Stimulated activated CD8-positive, alpha-beta memory T cell treated with anti-CD3 and anti-CD28 coated beads, Interleukin-7, amount 100 ng/mL, for 1 hour (primary cell): ENCODE measurements around the gene KRTAP4-7.
"Not testable (repeated sequence)": the region's sequence is repeated elsewhere in the genome, so short reads cannot be mapped to it uniquely, and the experiment has no call there.

Source experiments
- DNase-seq, 2 donors: peaks; one replicate each; pipeline ENCODE4 v3.0.0-alpha.2; 2020; ENCODE audit warnings: low read depth in 2 of 2

Gene KRTAP4-7

DNA sequence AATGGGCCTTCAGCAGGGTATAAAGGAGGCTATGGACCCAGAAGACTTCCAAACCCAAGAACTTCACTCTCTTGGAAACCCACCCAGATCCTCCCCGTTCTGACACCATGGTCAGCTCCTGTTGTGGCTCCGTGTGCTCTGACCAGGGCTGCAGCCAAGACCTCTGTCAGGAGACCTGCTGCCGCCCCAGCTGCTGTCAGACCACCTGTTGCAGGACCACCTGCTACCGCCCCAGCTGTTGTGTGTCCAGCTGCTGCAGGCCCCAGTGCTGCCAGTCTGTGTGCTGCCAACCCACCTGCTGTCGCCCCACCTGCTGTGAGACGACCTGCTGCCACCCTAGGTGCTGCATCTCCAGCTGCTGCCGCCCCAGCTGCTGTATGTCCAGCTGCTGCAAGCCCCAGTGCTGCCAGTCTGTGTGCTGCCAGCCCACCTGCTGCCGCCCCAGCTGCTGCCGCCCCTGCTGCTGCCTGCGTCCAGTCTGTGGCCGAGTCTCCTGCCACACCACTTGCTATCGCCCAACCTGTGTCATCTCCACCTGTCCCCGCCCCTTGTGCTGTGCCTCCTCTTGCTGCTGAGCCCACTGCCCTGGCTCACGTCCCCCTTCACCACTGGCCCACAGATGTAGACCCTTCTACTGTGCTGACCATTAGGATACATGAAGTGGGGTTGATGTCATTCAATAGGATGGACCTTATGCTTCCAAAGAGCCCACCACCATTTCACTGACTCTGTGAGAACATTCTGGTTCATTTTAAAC is at the start of gene KRTAP4-7:
Gene KRTAP4-7, plus strand, starts transcription at position 51 of the 757 bp plus-strand sequence. Its CDS starts 57 bp downstream, at position 108.
- not testable (repeated sequence) for DNase-seq

DNA sequence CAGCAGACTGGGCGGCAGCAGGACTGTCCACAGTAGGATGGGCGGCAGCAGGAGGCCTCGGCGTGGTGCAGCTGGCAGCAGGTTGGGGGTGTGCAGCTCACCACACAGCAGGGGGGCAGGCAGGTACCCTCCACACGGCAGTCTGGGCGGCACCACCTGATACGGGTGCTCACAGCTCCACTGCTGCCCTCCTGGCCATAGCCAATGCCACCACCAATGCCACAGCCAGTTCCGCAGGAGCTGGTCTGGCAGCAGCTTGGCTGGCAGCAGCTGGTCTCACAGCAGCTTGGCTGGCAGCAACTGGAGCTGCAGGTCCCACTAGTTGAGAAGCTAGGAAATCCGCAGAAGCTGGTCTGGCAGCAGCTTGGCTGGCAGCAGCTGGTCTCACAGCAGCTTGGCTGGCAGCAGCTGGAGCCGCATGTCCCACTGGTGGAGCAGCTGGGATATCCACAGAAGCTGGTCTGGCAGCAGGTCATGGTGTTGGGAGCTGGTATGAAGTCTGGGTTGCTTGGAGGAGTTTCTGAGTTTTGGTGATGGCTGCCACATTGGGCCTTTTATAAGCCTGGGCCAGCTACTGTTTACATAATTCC is 49.5 kb upstream of the KRTAP4-7 start, which contains the start of gene KRTAP1-3:
Gene KRTAP1-3, minus strand, starts transcription at position 529 of the 590 bp plus-strand sequence. Its CDS starts 53 bp downstream, at position 476.
- DNase-seq, result not testable (repeated sequence)

DNA sequence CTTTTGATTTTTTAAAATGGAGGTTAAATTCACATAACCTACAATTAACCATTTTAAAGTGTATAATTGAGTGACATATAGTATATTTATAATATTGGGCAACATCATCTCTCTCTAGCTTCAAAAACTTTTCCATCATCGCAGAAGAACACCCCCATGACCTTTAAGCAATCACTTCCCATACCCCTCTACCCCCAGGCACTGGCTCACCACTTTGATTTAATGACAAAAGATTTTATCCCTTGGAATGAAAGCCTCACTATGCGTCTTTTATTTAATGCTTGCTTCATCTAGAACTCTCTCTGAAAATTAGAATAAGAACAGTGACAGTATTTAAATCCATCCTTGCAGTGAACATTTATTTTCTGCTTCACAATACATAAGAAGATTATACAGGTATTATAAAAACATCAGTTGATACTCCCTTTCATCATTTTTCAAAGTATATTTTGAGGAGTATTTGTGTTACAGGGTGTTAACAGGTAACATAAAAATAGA is 46.0 kb upstream of the KRTAP4-7 start:
- no peak for DNase-seq

DNA sequence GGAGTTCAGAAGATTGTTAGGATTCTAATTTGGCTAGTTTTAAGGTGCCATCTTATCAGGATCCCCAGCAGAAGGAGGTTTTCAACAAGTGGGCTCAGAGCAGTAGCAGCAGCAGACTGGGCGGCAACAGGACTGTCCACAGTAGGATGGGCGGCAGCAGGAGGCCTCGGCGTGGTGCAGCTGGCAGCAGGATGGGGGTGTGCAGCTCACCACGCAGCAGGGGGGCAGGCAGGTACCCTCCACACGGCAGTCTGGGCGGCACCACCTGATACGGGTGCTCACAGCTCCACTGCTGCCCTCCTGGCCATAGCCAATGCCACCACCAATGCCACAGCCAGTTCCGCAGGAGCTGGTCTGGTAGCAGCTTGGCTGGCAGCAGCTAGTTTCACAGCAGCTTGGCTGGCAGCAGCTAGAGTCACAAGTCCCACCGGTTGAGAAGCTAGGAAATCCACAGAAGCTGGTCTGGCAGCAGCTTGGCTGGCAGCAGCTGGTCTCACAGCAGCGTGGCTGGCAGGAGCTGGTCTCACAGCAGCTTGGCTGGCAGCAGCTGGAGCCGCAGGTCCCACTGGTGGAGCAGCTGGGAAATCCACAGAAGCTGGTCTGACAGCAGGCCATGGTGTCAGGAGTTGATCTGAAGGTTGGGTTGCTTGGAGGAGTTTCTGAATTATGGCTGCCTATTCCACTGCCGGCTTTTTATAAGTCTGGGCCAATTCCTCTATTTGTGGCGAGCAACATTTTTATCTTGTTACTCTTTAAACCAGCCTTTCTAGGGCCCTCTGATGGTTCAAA is 43.0 kb upstream of the KRTAP4-7 start, which contains the start of gene KRTAP1-1:
Gene KRTAP1-1, minus strand, starts transcription at position 668 of the 789 bp plus-strand sequence. Its CDS starts 53 bp downstream, at position 615.
- not testable (repeated sequence) for DNase-seq

DNA sequence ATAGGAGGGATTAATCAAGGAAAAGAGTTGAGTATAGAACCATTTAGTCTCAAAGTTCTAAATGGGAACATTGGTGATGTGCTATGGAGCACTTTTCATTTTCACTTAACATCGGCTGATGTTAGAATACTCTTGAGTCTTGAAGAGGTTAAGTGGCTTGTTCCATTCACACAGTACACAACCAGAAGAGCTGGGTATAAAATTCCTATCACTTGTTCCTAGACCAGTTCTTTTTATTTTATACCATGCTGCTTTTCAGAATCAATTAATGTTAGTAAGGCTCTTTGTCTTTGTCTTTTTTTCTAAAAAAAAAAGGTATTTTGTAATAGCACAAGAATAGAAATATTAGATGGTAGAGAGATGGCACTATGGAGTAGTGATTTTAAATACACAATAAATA is 41.0 kb upstream of the KRTAP4-7 start:
- DNase-seq, result no peak

DNA sequence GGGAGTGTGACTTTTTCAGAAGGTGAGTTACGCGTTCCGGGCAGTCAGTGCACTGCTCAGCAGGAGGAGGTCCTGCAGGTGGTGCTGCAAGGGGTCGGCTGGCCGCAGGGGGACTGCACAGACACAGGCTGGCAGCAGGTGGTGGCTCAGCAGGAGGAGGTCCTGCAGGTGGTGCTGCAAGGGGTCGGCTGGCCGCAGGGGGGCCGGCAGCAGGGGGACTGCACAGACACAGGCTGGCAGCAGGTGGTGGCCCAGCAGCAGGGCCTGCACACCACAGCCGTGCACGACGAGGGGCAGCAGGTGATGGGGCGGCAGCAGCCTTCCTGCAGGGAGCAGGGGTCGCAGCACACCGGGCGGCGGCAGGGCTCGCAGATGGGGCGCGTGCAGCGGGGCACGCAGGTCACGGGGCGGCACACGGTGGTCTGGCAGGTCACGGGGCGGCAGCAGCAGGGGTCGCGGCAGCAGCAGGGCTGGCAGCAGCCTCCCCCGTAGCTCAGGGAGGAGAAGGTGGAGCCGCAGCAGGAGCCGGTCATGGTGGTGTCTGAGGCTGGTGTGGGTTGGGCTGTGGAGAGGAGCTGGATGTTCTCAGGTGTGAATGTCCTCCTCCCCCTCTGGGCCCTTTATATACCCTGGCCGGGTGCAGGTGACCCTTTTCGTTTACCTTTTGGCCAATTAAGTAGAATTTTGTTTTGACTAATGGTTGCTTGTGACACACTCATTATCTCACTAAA is 37.0 kb upstream of the KRTAP4-7 start, which contains the start of gene KRTAP2-1:
Gene KRTAP2-1, minus strand, starts transcription at position 582 of the 731 bp plus-strand sequence. Its CDS starts 49 bp downstream, at position 533.
- DNase-seq, result not testable (repeated sequence)

DNA sequence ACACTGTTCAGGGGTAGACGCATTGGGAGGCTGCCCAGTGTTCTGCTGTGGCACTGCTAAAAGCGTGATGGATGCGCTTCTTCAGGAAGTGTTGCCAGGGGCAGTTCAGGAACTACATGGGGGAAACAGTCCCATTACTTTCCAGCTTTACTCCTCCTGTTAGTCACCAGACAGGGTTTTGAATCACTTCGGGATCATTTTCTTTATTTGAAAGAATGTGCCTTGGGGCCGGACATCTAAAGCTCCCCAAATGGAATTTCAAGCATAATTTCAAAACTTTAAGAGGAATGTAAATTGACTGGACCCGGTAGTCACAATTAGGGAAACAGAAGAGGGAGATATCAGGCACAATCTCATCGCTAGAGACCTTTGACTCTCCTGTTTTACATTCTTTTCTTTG is 35.5 kb upstream of the KRTAP4-7 start:
- no peak for DNase-seq

DNA sequence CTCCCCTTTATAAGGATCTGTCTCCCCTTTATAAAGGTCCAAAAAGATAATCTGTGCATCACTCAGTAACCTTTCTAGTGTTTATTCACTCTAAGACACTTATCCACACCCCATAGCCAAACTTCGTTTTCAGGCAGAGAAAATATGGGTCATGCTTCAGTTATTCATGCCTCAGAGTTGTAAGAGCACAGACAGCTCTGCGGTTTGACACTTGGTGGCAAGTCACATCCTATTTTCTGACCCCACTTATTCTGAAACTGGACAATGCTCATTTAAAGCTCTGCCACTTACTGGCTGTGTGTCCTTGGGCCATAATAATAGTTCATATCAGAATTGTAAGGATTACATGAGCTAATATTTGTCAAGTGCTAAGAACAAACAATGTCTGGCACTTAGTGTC is 34.8 kb upstream of the KRTAP4-7 start:
- no peak for DNase-seq

DNA sequence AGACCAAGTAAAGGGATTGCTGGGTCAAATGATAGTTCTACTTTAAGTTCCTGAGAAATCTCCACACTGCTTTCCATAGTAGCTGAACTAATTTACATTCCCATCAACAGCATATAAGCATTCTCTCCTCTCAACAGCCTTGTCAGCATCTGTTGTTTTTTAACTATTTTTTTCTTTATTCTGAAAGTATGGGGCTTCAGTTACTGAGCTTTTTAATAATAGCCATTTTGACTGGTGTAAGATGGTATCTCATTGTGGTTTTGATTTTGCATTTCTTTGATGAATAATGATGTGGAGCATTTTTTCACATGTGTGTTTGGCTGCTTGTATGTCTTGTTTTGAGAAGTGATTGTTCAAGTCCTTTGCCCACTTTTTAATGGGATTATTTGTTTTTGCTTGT is 31.4 kb upstream of the KRTAP4-7 start:
- no peak for DNase-seq

DNA sequence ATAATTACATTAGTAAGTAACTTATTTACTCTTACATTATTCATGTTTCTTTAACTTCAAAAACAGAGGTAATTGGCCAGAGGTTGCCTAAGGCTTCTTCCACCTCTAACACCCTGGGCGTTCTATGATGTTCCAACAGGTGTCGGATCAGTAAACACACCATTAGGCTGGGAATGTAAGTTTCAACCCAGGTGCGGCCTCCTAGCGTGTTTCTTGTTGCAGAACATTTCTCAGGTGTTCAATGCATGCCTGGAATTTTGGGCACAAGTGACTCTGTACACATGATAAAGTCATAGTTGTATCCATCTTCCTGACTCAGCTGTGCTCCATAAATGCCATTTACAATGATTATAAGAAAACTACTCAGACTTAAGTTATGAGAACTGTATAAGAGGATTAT is 29.9 kb upstream of the KRTAP4-7 start:
- no peak for DNase-seq

DNA sequence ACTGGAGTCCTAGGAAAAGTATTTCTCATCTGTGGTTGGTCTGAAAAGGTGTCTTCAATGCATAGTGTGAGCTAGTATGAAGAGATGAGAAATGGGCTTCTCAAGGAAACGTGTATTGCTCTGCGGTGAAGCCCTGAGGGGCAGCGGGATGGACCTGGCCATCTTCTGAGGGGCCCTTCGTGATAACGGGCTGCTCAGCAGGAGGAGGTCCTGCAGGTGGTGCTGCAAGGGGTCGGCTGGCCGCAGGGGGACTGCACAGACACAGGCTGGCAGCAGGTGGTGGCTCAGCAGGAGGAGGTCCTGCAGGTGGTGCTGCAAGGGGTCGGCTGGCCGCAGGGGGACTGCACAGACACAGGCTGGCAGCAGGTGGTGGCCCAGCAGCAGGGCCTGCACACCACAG is 29.4 kb upstream of the KRTAP4-7 start:
- DNase-seq, result not testable (repeated sequence)

DNA sequence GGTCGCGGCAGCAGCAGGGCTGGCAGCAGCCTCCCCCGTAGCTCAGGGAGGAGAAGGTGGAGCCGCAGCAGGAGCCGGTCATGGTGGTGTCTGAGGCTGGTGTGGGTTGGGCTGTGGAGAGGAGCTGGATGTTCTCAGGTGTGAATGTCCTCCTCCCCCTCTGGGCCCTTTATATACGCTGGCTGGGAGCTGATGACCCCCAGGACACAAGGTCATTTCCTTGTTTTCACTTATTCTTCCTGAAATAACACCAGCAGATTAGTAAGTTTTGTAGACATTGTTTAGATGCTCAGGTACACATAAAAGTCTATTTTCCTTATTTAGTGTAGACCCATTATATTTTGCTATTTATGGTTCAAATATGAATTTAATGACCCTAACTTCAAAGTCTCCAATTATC is 28.8 kb upstream of the KRTAP4-7 start, which contains the start of gene KRTAP2-2:
Gene KRTAP2-2, minus strand, starts transcription at position 101 of the 400 bp plus-strand sequence. Its CDS starts 19 bp downstream, at position 82.
- not testable (repeated sequence) for DNase-seq

DNA sequence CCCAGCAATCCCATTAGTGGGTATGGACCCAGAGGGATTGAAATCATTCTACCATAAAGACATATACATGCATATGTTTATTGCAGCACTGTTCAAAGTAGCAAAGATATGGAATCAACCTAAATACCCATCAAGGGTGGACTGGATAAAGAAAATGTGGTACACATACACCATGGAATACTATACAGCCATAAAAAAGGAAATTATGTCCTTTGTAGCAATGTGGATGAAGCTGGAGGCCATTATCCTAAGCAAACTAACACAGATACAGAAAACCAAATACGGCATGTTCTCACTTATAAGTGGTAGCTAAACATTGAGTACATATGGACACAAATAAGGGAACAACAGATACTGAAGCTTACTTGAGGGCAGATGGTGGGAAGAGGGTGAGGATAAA is 26.4 kb upstream of the KRTAP4-7 start:
- no peak for DNase-seq

DNA sequence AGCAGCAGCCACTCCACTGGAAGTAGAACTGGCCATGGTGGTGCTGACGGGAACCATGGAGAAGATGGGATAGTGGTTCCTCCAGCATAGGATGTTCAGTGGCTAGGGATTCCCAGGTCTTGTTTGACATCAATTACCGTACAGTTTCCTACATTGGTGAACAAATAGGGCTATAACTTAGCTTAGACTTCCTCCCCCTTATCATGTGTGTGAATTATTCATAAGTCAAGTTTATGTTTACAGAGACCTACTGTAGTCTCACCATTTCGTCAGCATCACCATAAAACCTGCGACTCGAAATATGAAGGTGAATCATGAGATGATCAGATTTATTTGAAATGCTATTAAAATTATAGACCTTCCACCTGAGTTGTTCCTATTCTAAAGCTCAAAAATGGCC is 25.2 kb upstream of the KRTAP4-7 start:
- no peak for DNase-seq

DNA sequence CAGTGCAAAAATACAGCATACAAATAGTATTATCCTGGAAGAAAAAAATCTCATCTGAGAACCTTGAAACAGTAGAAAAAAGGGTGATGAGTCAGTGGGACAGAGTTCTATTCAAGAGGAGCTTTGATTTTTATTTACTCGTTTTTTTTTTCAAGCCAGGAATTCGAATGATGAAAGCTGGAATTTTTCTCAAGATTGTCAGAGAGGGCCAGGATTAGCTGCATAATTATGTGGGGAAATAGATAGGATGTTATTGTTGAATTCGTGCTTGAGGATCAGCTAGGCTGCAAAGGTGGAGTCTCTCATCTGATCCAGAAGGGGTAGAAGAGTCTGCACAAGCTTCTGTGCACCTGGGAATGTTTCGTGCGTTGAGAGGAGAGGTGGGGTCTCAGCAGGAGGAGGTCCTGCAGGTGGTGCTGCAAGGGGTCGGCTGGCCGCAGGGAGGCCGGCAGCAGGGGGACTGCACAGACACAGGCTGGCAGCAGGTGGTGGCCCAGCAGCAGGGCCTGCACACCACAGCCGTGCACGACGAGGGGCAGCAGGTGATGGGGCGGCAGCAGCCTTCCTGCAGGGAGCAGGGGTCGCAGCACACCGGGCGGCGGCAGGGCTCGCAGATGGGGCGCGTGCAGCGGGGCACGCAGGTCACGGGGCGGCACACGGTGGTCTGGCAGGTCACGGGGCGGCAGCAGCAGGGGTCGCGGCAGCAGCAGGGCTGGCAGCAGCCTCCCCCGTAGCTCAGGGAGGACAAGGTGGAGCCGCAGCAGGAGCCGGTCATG is 24.5 kb upstream of the KRTAP4-7 start:
- DNase-seq, result not testable (repeated sequence)

DNA sequence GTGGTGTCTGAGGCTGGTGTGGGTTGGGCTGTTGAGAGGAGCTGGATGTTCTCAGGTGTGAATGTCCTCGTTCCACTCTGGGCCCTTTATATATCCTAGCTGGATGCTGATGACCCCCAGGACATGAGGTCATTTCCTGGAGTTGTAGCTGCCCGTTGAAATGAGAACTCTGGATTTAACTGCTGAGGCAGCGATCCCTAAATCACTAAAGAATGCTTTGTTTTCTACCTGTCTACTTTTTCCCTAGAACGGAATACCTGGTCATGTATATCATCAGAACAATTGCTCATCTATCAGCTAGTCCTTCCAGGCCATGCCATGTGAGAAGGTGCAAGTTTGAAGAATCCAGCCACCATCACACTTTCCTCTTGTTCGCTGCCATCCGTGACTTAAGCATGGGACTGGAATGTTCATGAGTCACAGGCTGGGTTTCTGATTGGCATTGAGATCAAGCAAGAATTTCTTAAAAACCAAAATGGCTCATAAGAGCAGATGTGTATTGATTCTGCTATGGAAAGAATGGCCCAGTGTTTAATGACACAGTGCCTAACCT is 23.8 kb upstream of the KRTAP4-7 start, which contains the start of gene KRTAP2-3:
Gene KRTAP2-3, minus strand, starts transcription at position 63 of the 553 bp plus-strand sequence. CDS start 64 bp downstream, outside the sequence.
- no peak for DNase-seq

DNA sequence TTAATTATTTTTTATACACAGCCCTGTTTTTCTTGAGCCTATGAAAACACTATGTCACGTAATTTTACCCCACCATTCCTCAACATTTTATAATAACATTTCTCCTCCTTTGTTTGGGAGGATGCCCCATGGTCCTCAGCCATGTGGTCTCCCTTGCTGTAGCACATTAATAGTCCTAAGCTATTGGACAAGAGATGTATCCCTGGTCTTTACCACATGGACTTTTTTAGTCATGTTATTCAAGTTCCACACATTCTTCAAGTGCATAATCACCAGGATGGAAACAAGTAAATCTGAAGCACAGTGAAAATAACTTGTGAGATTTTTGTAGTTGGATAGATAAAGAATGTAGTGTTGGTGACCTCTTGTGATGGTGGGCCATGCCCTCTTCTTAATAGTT is 22.0 kb upstream of the KRTAP4-7 start:
- DNase-seq, result no peak

DNA sequence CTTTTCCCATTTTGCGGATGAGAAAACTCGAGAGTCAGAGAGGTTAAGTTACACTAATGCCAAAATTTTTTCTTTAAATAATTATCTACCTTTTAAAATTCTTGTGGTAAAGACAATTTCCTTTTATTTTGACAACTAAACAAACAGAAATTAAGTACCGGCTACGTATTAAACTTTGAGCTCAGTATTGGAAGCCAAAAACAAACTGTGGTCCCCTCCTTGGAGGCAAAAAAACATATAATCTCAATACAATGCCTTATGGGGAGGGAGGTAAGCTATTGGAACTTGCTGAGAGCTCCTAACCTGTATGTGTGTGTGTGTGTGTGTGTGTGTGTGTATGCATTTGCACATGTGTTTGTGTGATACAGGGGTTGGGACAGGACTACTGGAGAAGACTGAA is 20.5 kb upstream of the KRTAP4-7 start:
- no peak for DNase-seq

DNA sequence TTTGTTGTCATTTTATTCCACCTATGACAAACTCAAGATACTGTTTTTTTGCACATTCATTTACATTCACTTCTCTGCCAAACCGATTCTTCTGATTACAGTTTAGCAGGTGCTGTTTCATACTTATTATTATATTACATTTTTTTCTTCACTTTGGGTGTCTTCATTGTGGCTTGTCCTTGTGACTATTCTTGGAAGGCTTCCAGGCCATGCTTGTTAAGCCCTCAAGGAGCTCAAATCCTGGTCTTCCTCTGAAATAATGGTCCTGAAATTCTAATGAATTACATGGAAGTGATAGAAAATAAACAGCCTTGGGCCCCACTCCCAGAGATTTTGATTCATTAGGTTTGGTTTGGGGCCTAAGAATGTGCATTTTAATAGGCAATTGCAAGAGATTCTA is 19.6 kb upstream of the KRTAP4-7 start:
- no peak for DNase-seq
